HG03064 (cell line): Measurements from ENCODE around the gene SLCO4A1.
A peak's percentile ranks its signal among the peaks of the same experiment; 100 is the strongest.

ENCODE experiments used
- ATAC-seq: cut with Tn5 transposase; IDR thresholded peaks from one replicate; pipeline ENCODE4 v1.9.1; 2021; ENCODE audit warnings: low read depth; ENCODE audit not compliant: unreplicated experiment

SLCO4A1 gene

GRCh38 chr20:62650551-62651284 lies 8.4 kb downstream of the SLCO4A1 start:
- no peak for ATAC-seq

- ATAC-seq, result peak; percentile 46
Measured at GRCh38 chr20:62651285-62652021, 9.2 kb downstream of the SLCO4A1 start.

GRCh38 chr20:62652041-62652893 lies 10.0 kb downstream of the SLCO4A1 start:
- ATAC-seq, result peak; percentile 33

GRCh38 chr20:62652894-62653305 lies 10.6 kb downstream of the SLCO4A1 start:
- no peak for ATAC-seq

- no peak for ATAC-seq
Measured at GRCh38 chr20:62653373-62653772, 11.1 kb downstream of the SLCO4A1 start.

GRCh38 chr20:62653951-62654685 lies 11.8 kb downstream of the SLCO4A1 start:
- no peak for ATAC-seq

GRCh38 chr20:62655282-62656196 lies 13.2 kb downstream of the SLCO4A1 start:
- no peak for ATAC-seq

- ATAC-seq, result no peak
Measured at GRCh38 chr20:62656197-62656918, 14.1 kb downstream of the SLCO4A1 start.

GRCh38 chr20:62656919-62657588 lies 14.8 kb downstream of the SLCO4A1 start:
- ATAC-seq, result no peak

- no peak for ATAC-seq
Measured at GRCh38 chr20:62657589-62657942, 15.3 kb downstream of the SLCO4A1 start.

GRCh38 chr20:62657956-62658355 lies 15.7 kb downstream of the SLCO4A1 start:
- no peak for ATAC-seq

GRCh38 chr20:62658593-62659178 lies 16.4 kb downstream of the SLCO4A1 start:
- no peak for ATAC-seq

- no peak for ATAC-seq
Measured at GRCh38 chr20:62659488-62660239, 17.4 kb downstream of the SLCO4A1 start.

- ATAC-seq, result no peak
Measured at GRCh38 chr20:62660240-62660615, 17.9 kb downstream of the SLCO4A1 start.

GRCh38 chr20:62660768-62661167 lies 18.5 kb downstream of the SLCO4A1 start:
- ATAC-seq, result no peak

- ATAC-seq, result no peak
Measured at GRCh38 chr20:62661647-62662046, 19.3 kb downstream of the SLCO4A1 start.

GRCh38 chr20:62662422-62662821 lies 20.1 kb downstream of the SLCO4A1 start:
- no peak for ATAC-seq
